CD4-positive, alpha-beta T cell treated with Interleukin-4 for 4 hours (primary cell): ENCODE results near the gene TBCK.
"Not testable (repeated sequence)": the region's sequence is repeated elsewhere in the genome, so short reads cannot be mapped to it uniquely, and the experiment has no call there.

ENCODE experiments used
- DNase-seq: peaks from one replicate; pipeline ENCODE4 v3.0.0-alpha.2; 2020

TBCK gene

GRCh38 chr4:106315968-106316772, at the start of gene TBCK, which contains the start of gene AIMP1:
Gene TBCK (minus strand): TSS chr4:106316209. CDS start chr4:106308960, 7,249 bp downstream.
Gene AIMP1 (plus strand): TSS chr4:106316550. CDS start chr4:106325010, 8,460 bp downstream.
- peak; percentile 92 for DNase-seq

- DNase-seq, result no peak
Measured at GRCh38 chr4:106365613-106366012, 49.6 kb upstream of the TBCK start.

GRCh38 chr4:106364282-106364681, 48.3 kb upstream of the TBCK start:
- no peak for DNase-seq

- DNase-seq, result no peak
Measured at GRCh38 chr4:106362086-106362825, 46.2 kb upstream of the TBCK start.

GRCh38 chr4:106358899-106359298, 42.9 kb upstream of the TBCK start:
- no peak for DNase-seq

GRCh38 chr4:106355193-106355592, 39.2 kb upstream of the TBCK start:
- no peak for DNase-seq

- no peak for DNase-seq
Measured at GRCh38 chr4:106353786-106354185, 37.8 kb upstream of the TBCK start.

GRCh38 chr4:106351016-106351415, 35.0 kb upstream of the TBCK start:
- DNase-seq, result no peak

- DNase-seq, result no peak
Measured at GRCh38 chr4:106347167-106347566, 31.2 kb upstream of the TBCK start.

GRCh38 chr4:106344647-106344970, 28.6 kb upstream of the TBCK start:
- no peak for DNase-seq

GRCh38 chr4:106343865-106344646, 28.0 kb upstream of the TBCK start:
- DNase-seq, result no peak

- no peak for DNase-seq
Measured at GRCh38 chr4:106340774-106341173, 24.8 kb upstream of the TBCK start.

GRCh38 chr4:106339431-106339830, 23.4 kb upstream of the TBCK start:
- no peak for DNase-seq

- no peak for DNase-seq
Measured at GRCh38 chr4:106338671-106339070, 22.7 kb upstream of the TBCK start.

GRCh38 chr4:106337916-106338315, 21.9 kb upstream of the TBCK start:
- no peak for DNase-seq

GRCh38 chr4:106336618-106337017, 20.6 kb upstream of the TBCK start:
- DNase-seq, result no peak

GRCh38 chr4:106334741-106335470, 18.9 kb upstream of the TBCK start:
- no peak for DNase-seq

- DNase-seq, result no peak
Measured at GRCh38 chr4:106333186-106333585, 17.2 kb upstream of the TBCK start.

GRCh38 chr4:106329041-106329618, 13.1 kb upstream of the TBCK start:
- DNase-seq, result peak; percentile 28

GRCh38 chr4:106325800-106326199, 9.8 kb upstream of the TBCK start:
- DNase-seq, result no peak

- no peak for DNase-seq
Measured at GRCh38 chr4:106323119-106323518, 7.1 kb upstream of the TBCK start.

- DNase-seq, result not testable (repeated sequence)
Measured at GRCh38 chr4:106321814-106322213, 5.8 kb upstream of the TBCK start.
